Stimulated activated CD4-positive, alpha-beta T cell treated with anti-CD3 and anti-CD28 coated beads, Interleukin-12 subunit alpha, Interleukin-12 subunit beta, amount 100 ng/mL, for 48 hours (primary cell): ENCODE results near the gene SLC25A21.

ENCODE experiments used
- DNase-seq, 3 donors: peaks; one replicate each; pipeline ENCODE4 v3.0.0-alpha.2; 2020; ENCODE audit warnings: low read depth in 2 of 3, low spot score in 1 of 3

Gene SLC25A21

DNA sequence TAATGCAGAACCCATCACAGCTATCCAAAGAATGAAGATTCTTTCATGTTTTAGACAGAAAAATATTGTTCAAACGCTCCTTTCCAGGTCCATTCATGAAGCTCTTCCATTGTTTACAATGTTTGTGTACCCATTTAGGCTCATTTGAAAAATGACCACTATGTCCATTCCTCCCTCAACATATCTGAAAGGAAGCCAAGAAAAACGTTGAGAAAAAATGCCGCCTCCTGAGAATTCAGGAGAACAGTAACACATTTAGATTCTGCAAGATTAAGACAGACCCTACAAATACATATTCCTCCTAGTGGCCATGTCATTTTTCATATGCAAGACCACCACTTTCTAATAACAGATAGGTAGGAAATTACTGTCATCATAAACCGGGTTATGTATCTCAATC, 124.4 kb downstream of the SLC25A21 start:
- no peak for DNase-seq

- no peak for DNase-seq
These were observed 125.2 kb downstream of the SLC25A21 start for GRCh38 chr14:37047226-37047625.

DNA sequence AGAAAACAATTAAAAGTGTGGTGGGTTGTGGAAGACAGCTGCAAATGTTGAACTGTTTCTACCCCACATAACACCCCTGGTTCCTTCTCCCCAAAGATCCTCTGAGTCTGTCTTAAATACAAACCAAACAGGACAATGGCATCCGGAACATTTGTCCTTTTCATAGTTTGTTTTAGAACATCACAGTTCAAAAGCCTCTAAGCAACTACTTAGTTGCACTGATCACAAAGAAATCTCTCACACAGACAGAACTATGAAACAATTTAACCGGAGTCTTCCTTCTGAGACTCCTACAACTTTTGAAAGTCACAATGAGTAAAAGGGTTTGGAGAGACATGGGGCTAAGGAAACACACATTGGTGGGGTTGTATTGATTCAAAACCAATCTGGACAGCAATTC, 125.6 kb downstream of the SLC25A21 start:
- no peak for DNase-seq

DNA sequence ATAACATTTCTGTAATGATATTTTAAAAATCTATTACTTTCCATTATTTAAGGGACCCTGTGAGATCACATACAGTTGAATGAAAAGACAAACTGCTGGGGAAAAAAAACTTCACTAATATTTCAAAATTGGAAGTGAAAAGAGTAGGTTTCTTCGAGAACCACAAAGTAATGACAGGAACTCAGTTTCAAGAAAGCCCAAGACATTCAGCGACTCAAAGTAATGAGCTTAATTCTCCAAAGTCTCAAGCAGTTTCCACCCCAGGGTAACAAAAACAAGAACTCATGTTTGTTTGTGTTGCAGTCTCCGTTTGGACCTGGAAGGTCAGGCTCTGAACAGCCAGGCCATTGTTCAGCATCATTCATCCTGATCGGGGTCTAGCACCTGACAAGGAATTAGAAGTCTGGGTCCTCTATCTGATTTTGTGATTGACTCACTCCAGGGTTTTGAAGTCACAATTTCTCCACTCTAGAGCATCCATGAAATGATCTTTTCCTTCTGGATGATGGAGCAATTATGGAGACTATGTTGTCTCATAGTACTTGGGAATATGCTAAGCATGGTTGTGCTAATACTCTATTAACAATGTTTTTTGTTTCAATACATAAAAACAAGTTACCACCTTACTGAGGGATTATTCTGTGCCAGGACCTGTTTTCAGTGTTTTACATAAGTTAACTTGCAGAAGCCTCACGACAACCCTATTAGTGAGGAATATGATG, 126.9 kb downstream of the SLC25A21 start:
- no peak for DNase-seq

DNA sequence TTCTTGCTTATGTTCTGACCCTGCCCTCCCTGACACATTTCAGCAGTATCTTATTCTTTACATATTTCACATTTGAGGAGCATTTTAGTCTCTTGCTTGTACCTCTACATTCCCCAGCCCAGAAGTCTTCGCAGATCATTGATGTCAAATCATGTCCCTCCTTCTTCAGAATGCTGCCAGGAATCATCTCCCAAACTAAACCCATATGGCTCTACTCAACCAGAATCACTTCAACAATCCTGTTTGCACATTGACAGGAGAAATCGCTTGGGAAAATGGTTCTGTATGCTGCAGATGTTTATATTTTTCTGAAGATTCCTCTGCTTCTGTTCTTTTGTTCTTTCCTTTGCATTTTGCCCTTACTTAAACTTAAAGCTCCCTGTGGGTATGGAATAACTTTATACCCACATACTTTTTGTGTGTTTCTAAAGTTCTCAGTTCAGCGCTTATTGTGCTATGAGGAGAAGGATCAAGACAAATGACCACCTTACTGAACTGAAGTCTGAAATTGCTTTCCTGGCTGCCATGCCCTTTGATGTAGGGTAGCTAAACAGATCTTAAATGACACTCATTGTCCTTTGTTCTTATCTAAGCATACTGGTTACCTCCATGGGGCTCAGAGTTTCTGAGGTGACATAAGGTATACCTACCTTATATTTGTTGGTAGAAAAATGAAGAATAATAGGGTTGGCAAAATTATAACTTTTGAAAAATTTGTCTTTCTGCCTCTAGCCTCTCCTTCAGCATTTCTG, 134.6 kb downstream of the SLC25A21 start:
- no peak for DNase-seq

- no peak for DNase-seq
These were observed 135.6 kb downstream of the SLC25A21 start for GRCh38 chr14:37036669-37037341.

DNA sequence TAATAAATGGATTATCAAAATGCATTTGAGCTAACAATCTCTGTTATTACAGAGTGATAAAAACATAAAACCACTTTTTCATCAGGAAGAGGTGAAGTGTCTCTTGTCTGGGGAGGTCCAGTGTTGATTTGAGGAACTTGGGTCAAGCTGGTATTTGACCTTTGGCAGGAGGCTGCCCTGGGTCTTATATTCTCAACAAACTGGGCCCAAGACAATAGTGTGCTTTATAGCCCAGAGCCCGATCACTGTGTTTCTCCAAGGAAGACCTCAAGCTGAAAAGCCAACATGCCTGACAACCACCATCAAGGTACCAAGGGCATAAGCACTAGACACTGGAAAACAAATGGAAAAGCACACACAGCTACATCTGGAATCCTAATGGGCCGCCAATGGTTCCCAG, 137.0 kb downstream of the SLC25A21 start:
- no peak for DNase-seq

GRCh38 chr14:37034410-37035285, 137.8 kb downstream of the SLC25A21 start:
- DNase-seq: no peak

- DNase-seq: no peak
These were observed 139.5 kb downstream of the SLC25A21 start for GRCh38 chr14:37032863-37033262.

DNA sequence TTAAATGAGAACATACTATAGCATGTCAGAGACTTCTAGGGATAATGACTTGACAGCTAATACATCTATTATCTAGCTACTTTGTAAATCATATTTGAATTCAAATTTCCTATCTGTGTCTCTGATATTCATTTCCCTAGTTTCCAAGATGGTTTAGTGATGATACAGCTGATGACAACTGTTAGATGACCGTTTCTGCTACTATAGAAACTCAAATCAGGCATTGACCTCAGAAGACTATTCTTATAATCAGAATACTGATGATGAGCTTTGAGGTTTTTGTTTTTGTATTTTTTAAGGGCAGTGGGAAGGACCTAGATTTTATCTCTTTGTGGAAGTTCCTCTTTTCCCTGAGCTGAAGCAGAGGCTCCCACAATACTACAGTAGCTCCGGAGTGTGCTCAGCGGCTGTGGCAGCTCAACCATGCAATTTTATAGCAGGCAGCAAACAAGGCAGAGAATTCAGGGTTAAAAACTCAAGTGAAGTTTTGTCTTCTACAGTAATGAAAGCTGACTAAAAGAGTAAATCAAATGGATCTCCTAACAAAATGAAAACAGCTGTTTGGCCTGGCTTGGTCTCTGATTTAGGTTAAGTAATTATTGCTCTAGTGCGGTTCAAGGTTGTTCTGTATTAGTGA, 145.1 kb downstream of the SLC25A21 start:
- DNase-seq: no peak

DNA sequence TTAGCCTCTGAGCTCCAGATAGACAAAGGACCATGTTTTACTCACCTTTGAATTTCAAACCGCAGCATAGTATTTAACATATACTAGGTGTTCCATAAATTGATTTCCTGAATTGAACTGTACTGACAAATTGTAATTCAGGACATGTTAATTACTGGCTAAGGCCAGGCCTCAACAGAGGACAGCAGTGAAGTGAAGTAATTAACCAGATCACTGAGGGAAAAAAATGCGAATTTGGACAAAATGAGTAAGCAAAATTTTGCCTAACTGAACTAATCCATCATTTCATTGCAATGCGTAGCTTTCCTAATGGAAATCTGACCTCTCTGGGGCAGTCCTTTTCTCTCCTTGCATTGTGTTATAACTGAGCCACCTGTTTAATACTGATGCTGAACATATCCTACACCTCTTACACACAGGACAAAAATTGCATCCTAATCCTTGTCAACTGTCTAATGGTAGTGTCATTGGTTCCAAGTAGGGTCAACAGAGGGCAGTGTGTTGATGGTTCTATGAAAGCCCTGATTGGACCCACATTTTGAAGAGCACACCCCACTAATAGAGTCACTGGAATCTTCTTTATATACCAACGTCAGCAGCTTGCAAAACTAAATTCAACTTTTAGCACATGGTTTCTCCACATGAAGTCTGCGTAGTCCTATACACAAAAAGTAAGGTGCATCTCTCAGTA, 148.4 kb downstream of the SLC25A21 start:
- DNase-seq: no peak

DNA sequence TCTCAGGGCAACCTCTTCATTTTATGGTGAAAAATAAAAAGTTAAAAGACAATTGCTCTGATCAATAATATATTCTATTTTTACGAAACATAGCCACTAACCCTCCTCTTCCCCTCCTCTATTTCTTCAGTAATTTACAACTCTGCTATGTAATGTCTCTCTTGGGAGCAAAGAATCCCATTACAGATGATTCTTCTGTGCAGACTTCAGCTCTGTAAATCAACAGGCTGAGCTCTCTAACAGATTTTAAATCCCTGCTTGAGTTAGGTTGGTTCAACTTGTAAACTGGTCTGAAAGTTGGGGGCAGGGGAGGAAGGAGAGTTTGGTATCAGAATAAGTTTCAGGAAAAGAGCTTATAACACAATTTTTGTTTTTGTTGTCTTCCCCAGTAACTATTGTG, 151.0 kb downstream of the SLC25A21 start:
- no peak for DNase-seq

DNA sequence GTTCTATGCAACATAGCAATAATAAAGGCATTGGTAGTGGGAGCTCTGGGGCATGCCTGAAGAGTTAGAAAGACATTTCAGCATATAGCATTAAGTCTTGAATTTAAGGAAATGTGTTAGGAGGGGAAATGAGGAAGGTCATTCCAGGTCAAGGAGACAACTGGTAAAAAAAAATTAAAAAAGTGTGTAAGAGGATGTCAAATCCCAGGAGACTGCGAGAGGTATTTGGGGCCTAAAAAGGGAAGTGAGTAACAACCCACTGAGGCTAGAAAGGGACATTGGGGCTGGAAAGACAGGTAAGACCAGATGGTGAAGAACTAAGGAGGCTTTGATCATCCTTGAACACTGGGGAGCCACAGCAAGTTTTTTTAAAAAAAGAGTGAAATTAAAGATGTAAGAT, 152.9 kb downstream of the SLC25A21 start:
- DNase-seq: no peak

DNA sequence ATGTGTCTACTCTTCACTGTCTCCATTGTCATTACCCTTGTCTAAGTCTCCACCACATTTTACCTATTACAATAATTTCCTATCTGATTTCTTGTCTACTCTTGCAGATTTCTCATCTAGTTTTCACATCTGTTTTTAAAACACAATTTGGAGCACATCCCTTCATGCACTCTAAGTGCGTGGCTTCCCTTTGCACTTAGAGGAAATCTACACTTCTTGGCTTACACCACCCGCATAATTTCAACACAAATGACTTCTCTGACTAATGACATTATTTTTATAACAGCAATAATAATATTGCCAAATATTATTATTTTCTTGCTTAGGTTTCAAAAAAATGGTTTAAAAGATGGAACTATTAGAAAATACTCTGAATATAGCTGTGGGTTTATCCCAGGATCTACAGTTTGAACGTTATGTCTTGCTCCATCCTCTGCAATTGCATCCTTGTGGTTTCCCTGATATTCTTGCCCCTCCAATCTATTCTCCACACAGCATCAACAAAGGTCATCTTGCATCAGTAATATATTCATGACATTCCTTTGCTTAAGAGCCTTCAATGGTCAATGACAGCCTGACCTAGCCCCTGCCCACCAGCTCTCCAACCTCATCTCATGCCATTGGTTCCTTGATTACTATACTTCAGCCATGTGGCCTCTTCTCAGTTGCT, 153.7 kb downstream of the SLC25A21 start:
- no peak for DNase-seq

GRCh38 chr14:37013078-37013477, 159.3 kb downstream of the SLC25A21 start:
- no peak for DNase-seq

- no peak for DNase-seq
These were observed 173.7 kb downstream of the SLC25A21 start for GRCh38 chr14:36998686-36999085.

DNA sequence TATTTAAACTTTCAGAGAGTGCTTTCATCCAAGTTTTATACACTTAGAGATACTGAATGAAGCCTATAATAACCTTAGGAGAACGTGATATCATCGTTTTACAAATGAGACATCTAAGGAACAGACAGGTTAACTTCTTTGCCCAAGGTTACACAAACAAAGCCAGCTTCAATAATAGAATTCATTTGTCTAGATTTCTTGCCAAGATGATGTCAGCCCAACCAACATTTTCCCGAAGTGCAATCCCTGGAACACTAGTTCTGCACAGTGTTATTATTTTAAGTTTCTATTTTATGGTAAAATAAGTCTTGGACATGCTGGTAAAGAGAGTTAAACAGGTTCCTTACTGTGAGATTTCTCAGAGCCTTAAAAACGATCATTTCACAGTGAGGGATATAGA, 174.6 kb downstream of the SLC25A21 start:
- no peak for DNase-seq

DNA sequence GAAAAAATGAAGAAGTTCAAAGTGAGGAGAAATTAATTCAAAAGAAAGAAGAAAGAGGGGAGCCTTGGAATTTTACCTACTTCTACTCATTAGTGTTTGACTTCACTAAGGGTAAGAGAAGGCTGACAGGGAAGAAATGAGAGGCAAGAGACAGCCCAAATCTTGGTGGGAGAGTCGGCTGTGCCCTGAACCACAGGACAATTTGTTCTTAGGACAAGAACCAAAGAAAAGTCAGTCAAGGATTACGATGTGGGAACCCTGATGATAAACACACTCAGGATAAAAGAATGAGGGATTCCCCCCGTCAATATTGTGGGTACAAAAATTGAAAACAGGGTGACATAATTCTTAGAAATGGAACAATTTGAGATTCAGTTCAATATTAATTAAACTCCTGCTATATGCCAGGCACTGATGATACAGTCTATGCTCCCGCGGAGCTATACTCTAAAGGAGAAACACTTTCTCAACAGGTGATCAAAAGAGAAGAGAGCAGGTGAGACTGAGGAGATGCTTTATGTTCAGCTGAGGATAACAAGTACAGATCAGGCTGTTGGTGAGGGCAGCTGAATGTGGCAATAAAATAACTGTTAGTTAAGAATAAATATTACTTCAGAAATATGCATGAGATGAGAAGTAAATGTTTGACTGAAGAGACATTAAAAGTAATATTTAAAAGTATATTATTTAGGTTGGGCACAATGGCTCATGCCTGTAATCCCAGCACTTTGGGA, 175.4 kb downstream of the SLC25A21 start:
- no peak for DNase-seq
